Activated CD8-positive, alpha-beta memory T cell treated with anti-CD3 and anti-CD28 coated beads, Interleukin-2, amount 10 ng/mL, durations not matched to agents 7 days and 5 days (primary cell): ENCODE data around the gene TGFBI. TPM values are rescaled to one million over a fixed set of nuclear protein-coding genes. Genes with fewer than 3 reads are reported as not detected.

ENCODE experiments used
- ATAC-seq: fragments of 150-1000 bp; cut with Tn5 transposase; one replicate; pipeline ENCODE4 v1.10.0; 2021; ENCODE audit warnings: moderate library complexity
- CTCF ChIA-PET: fragments of 350-600 bp; sonication (Branson Sonifier 250); formaldehyde crosslinking; loops from one replicate; lab custom pipeline; 2021; ENCODE audit warnings: antibody characterized with exemption; lab: Charles Lee
- DNase-seq: peaks from one replicate; pipeline ENCODE4 v3.0.0-alpha.2; 2020
- H3K27ac Mint-ChIP-seq: one replicate; pipeline ENCODE4 v1.8.0; 2021; ENCODE audit warnings: mild to moderate bottlenecking, mixed read lengths
- H3K27me3 Mint-ChIP-seq: one replicate; pipeline ENCODE4 v1.8.0; 2021; ENCODE audit warnings: mixed read lengths
- H3K36me3 Mint-ChIP-seq: one replicate; pipeline ENCODE4 v1.8.0; 2021; ENCODE audit warnings: mild to moderate bottlenecking, mixed read lengths
- H3K4me1 Mint-ChIP-seq: one replicate; pipeline ENCODE4 v1.8.0; 2021; ENCODE audit warnings: mixed read lengths
- H3K4me3 Mint-ChIP-seq: one replicate; pipeline ENCODE4 v1.8.0; 2021; ENCODE audit warnings: mild to moderate bottlenecking, moderate library complexity, mixed read lengths
- H3K9me3 Mint-ChIP-seq: one replicate; pipeline ENCODE4 v1.8.0; 2022; ENCODE audit warnings: low read depth, mixed read lengths
- total RNA-seq, 2 experiments: library from RNA; stranded (reverse); gene quantifications; one replicate each; pipeline ENCODE4 v1.2.3, GENCODE V29; 2021

Gene TGFBI
- total RNA-seq, 2 experiments from 2014 or later = 0.26 to 0.42 TPM

DNA sequence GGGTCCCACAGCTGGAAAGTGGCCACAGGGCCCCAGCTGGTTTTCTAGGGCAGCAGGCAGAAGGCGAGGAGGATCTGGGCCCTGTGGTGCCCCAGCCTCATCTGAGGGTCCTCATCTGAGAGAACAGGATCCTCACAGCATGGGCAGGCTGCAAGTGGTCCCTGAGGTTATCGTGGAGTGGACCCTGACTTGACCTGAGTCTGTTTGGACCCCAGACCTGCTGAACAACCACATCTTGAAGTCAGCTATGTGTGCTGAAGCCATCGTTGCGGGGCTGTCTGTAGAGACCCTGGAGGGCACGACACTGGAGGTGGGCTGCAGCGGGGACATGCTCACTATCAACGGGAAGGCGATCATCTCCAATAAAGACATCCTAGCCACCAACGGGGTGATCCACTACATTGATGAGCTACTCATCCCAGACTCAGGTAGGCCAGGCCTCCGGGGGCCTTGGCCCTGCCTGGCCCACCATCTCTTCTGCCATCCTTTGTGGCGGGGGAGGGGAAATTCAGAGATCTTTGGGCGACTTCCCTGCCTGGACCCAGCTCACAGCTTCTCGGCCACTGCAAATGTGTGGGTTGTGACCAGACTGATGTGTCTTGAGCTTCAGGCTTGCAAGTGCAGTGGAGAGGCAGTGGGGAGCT, 24.0 kb downstream of the TGFBI start:
- H3K4me1 Mint-ChIP-seq = no peaks in the 10 kb centered on the region
- H3K27ac Mint-ChIP-seq = no peak overlapping the region
- no peaks in the 10 kb centered on the region for H3K9me3 Mint-ChIP-seq
- DNase-seq (no peak), ATAC-seq (no peak)
- peaks cover 2% of the 10 kb centered on the region for H3K27me3 Mint-ChIP-seq
- H3K36me3 Mint-ChIP-seq = no peaks in the 10 kb centered on the region
- H3K4me3 Mint-ChIP-seq = no peak overlapping the region
- CTCF ChIA-PET = no interaction called here

DNA sequence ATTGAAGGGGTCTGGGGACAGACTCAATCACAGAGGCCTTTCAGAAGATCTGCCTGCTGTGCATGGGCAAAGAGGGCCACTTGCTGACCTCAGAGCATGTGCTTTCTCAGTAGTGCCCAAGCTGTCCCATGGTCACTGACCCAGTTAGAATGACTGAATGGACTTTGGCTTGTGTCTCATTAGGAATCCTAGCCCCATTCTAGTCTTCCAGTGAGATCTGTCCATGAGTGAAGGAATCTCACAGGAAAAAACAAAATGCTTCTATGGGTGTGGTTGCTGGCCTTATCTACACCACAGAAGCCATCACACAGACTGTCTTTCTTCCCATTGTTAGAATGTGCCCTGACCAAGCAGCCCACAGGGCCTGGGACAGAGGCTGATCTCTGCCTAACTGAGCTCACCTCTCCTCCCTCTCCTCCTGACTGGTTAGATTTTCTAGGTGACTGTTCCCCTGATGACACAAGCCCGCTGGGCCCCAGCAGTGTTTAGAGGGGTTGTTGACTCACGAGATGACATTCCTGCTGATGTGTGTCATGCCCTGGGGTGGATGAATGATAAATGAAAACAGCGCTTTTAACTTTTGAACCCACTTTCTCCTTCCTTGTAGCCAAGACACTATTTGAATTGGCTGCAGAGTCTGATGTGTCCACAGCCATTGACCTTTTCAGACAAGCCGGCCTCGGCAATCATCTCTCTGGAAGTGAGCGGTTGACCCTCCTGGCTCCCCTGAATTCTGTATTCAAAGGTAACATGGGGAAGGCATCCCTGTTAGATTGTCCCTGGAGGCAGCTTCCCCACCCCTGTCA, 24.8 kb downstream of the TGFBI start:
- DNase-seq (no peak), ATAC-seq (no peak)
- Mint-ChIP-seq H3K27ac (no peak overlapping the region), H3K36me3 (no peaks in the 10 kb centered on the region), H3K4me3 (no peak overlapping the region), H3K4me1 (no peaks in the 10 kb centered on the region), H3K9me3 (no peaks in the 10 kb centered on the region), H3K27me3 (peaks cover 2% of the 10 kb centered on the region)
- CTCF ChIA-PET = no interaction called here

DNA sequence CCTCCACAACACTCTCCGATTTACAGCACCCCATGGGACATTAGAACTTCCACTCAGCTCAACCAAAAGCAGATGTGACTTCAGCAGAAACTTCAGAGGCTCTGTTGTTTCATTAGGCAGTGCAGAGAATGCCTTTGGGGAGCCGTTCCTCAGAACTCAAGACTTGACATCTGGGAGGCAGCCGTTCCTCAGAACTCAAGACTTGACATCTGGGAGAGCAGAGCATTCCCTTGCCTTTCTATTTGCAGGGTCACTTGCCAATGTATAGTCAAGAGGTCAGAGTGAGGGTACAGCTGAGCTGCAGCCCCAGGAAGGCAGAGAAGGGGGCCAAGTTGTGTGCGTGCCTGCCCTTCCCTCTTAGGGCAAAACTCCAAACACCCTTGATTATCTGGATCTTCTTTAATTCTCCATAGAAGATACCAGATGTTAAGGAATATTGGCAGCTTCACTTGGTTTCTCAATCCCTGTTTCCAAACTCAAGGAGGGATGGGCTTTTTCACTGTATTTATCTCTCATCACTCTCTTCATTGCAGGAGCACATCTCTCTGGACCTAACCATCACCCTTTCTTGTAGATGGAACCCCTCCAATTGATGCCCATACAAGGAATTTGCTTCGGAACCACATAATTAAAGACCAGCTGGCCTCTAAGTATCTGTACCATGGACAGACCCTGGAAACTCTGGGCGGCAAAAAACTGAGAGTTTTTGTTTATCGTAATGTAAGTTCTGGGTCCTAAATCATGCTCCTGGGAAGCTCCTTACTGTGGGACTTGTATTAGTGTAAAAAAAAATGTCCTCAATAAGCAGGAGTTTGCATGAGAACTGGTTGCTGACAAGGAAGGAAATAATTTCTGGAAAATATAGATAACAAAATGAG, 25.6 kb downstream of the TGFBI start:
- Mint-ChIP-seq H3K4me3 (no peak overlapping the region), H3K36me3 (no peaks in the 10 kb centered on the region), H3K27me3 (peaks cover 2% of the 10 kb centered on the region), H3K9me3 (no peaks in the 10 kb centered on the region), H3K27ac (no peak overlapping the region), H3K4me1 (no peaks in the 10 kb centered on the region)
- DNase-seq (no peak), ATAC-seq (no peak)
- CTCF ChIA-PET = no interaction called here

DNA sequence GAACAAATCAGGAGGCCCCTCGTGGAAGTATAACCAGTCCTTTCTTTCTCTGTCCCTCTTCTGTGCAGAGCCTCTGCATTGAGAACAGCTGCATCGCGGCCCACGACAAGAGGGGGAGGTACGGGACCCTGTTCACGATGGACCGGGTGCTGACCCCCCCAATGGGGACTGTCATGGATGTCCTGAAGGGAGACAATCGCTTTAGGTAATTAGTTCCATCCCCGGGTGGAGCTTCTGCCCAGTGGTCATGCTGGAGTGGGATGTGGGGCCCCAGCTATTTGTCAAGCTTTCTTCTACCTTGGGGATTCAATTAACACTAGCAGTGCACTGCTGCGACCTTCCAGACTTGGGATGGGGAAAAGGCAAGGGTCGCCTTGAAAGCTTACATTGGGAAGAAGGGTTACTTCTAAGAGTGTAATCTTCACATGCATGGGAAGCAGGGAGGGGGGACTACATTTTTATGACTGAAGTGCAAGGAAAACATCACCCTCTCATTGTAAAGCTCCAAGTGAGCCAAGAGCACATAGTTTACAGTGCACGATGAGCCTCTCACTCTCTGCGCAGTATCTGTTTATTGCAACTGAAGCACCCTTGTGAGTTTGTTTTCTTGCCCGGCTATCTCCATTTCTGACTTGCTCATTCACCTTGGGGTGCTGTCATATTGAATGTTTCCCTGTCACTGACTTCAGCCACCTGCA, 27.0 kb downstream of the TGFBI start:
- CTCF ChIA-PET = no interaction called here
- H3K27me3 Mint-ChIP-seq = peaks cover 2% of the 10 kb centered on the region
- no peak overlapping the region for H3K27ac Mint-ChIP-seq
- DNase-seq (no peak), ATAC-seq (no peak)
- H3K9me3 Mint-ChIP-seq = no peaks in the 10 kb centered on the region
- H3K4me1 Mint-ChIP-seq = no peaks in the 10 kb centered on the region
- no peaks in the 10 kb centered on the region for H3K36me3 Mint-ChIP-seq
- H3K4me3 Mint-ChIP-seq = no peak overlapping the region

DNA sequence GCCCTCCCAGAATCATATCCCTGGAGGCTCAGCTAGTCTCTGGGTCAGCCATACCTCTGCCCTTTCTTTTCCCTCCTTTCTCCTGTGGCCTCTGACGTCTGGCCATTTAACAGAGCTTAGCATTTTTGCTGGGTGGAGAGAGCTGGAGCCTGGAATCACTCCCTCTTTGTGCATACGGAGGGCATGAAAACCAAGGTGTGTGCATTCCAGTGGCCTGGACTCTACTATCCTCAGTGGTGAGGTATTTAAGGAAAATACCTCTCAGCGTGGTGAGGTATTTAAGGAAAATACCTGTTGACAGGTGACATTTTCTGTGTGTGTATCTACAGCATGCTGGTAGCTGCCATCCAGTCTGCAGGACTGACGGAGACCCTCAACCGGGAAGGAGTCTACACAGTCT, 27.5 kb downstream of the TGFBI start:
- H3K27me3 Mint-ChIP-seq = peaks cover 2% of the 10 kb centered on the region
- H3K4me1 Mint-ChIP-seq = no peaks in the 10 kb centered on the region
- H3K36me3 Mint-ChIP-seq = no peaks in the 10 kb centered on the region
- CTCF ChIA-PET = no interaction called here
- H3K4me3 Mint-ChIP-seq = no peak overlapping the region
- H3K27ac Mint-ChIP-seq = no peak overlapping the region
- ATAC-seq (no peak), DNase-seq (no peak)
- no peaks in the 10 kb centered on the region for H3K9me3 Mint-ChIP-seq

DNA sequence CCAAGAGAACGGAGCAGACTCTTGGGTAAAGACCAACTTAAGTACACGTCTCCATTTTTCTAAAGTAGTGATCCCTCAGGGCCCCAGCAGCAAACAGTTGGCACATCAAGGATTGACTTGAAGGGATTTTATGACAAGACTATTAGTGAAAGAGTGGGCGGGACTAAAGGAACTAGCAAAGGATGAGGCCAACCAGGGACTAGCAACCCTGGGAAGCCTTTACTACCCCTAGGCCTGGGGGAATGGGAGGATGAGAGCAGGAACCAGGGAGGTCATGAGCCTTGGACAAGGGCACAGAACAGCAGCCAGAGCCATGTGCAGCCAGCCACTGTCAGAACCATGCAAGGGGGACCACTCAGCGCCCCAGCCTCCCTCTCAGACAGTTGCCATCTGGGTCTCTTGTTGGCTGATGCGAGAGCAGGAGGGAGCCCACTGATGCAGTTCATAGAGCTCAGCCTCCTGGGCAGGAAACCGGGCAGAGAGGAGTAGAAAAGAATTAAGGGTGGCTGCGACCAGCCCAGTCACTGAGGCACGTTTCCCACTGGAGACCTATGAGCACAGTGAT, 28.1 kb downstream of the TGFBI start:
- peaks cover 2% of the 10 kb centered on the region for H3K27me3 Mint-ChIP-seq
- no peak overlapping the region for H3K4me3 Mint-ChIP-seq
- ATAC-seq (no peak), DNase-seq (no peak)
- H3K36me3 Mint-ChIP-seq = no peaks in the 10 kb centered on the region
- no peaks in the 10 kb centered on the region for H3K4me1 Mint-ChIP-seq
- no peak overlapping the region for H3K27ac Mint-ChIP-seq
- no peaks in the 10 kb centered on the region for H3K9me3 Mint-ChIP-seq
- CTCF ChIA-PET = no interaction called here

DNA sequence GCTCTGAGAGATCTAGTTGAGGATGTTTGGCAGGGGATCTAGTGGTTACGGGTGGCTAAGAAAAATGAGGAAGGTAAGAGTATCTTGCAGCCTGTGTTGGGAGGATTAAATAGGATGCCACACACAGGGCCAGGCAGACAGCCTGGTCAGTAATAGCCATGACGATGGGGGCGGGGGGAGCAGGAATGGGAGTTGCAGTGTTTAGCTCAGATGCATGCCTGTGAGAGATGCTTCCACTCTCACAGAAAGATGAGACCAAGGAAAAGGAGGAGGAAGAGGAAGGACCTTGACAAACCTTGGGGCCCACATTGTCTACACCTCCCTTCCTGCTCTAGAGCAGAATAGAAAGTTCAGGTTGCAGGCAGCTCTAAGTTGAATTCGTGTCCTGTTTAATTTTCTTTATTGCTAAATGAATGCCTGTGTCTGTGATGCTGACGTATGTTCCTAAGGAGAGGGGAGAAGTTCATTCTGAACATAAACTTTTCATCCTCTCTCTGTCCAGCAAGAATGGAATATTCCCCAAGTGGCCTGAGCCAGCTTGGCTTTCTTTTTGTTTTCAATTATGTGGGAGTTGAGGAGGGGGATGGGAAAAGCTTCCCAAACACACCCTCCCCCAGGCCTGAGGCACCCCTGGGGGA, 28.7 kb downstream of the TGFBI start:
- CTCF ChIA-PET = no interaction called here
- Mint-ChIP-seq H3K4me1 (no peaks in the 10 kb centered on the region), H3K36me3 (no peaks in the 10 kb centered on the region), H3K4me3 (no peak overlapping the region), H3K27me3 (peaks cover 2% of the 10 kb centered on the region), H3K27ac (no peak overlapping the region), H3K9me3 (no peaks in the 10 kb centered on the region)
- ATAC-seq (no peak), DNase-seq (no peak)

DNA sequence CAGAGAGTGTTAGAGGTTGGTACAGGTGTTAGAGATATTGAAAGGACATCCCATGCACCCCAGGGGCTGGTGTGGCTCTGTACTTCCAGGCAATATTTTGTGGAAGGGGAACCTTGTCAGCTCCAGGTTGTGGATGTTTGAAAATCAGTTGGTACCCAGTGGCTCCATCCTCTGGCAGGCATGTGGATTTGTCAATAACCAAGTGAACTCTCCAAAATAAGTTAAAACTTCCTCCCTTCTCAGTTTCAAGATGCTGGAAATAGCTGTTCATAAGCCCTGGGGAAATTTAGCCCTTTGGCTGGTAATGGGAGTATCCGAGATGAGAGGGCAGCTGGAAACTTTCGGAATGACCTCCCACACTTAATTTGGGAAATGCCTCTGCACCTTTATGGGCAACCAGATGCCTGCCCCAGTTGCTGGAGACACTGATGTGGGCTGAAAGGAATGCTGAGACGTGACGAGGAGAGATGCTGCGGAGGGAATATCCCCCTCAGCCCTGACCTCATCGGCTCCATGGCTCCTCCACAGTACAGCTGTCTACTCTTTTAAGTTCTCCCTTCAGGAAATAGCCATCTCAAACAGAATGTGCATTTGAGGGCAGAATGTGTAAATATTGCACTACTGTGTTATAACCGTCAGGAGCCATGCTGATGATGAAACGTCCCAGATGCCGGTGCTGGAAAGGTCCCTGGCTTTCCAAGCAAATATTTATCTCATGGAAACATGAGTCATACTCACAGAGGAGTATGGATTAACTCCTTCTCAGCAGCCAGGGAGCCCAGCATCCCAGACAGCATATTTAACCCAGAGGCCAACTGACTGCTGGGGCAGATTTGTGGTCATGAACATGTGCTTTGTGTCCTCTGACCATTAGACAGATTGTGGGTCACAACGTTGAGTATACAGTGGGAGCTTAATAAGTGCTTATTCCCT, 29.5 kb downstream of the TGFBI start:
- Mint-ChIP-seq H3K36me3 (no peaks in the 10 kb centered on the region), H3K4me3 (no peak overlapping the region), H3K27ac (no peak overlapping the region), H3K27me3 (peaks cover 2% of the 10 kb centered on the region), H3K4me1 (no peaks in the 10 kb centered on the region), H3K9me3 (no peaks in the 10 kb centered on the region)
- ATAC-seq = no peak
- DNase-seq = no peak
- CTCF ChIA-PET = no interaction called here

DNA sequence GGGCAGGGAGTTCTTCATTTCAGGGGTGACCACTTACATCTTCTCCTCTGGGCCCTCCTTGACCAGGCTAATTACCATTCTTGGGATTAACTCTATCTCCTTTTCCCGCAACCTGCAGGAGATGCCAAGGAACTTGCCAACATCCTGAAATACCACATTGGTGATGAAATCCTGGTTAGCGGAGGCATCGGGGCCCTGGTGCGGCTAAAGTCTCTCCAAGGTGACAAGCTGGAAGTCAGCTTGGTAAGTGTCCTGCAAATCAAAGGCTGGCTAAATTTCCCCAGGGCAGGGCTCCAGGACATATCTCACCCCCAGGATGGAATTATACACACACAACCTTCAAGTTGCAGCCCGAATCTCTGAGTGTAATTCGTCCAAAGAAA, 30.2 kb downstream of the TGFBI start:
- H3K9me3 Mint-ChIP-seq = no peaks in the 10 kb centered on the region
- ATAC-seq = no peak
- no peak overlapping the region for H3K4me3 Mint-ChIP-seq
- no peaks in the 10 kb centered on the region for H3K4me1 Mint-ChIP-seq
- no peak for DNase-seq
- H3K27ac Mint-ChIP-seq = no peak overlapping the region
- CTCF ChIA-PET = no interaction called here
- H3K36me3 Mint-ChIP-seq = no peaks in the 10 kb centered on the region
- peaks cover 2% of the 10 kb centered on the region for H3K27me3 Mint-ChIP-seq

DNA sequence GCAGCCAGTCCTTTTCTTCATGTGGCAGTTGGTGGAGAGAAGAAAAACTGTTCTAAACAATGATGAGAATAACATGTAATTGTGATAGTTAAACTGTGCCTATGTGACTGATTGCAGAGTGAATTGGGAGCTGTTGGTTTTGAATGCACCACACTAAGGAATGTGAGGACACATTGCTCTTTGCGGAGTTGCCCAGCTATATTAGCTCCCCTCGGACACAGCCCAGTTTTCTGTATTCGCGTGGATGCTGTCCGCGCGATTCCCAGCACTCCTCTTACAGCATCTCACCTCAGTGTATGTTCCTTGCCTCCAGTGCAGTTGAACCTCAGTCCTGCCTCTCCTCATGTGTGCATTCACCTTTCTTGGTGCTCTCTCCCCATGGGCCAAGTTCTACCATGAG, 32.2 kb downstream of the TGFBI start:
- no peaks in the 10 kb centered on the region for H3K27me3 Mint-ChIP-seq
- DNase-seq (no peak), ATAC-seq (no peak)
- no peak overlapping the region for H3K27ac Mint-ChIP-seq
- H3K9me3 Mint-ChIP-seq = no peaks in the 10 kb centered on the region
- H3K36me3 Mint-ChIP-seq = no peaks in the 10 kb centered on the region
- no peak overlapping the region for H3K4me3 Mint-ChIP-seq
- H3K4me1 Mint-ChIP-seq = no peaks in the 10 kb centered on the region
- CTCF ChIA-PET = no interaction called here

DNA sequence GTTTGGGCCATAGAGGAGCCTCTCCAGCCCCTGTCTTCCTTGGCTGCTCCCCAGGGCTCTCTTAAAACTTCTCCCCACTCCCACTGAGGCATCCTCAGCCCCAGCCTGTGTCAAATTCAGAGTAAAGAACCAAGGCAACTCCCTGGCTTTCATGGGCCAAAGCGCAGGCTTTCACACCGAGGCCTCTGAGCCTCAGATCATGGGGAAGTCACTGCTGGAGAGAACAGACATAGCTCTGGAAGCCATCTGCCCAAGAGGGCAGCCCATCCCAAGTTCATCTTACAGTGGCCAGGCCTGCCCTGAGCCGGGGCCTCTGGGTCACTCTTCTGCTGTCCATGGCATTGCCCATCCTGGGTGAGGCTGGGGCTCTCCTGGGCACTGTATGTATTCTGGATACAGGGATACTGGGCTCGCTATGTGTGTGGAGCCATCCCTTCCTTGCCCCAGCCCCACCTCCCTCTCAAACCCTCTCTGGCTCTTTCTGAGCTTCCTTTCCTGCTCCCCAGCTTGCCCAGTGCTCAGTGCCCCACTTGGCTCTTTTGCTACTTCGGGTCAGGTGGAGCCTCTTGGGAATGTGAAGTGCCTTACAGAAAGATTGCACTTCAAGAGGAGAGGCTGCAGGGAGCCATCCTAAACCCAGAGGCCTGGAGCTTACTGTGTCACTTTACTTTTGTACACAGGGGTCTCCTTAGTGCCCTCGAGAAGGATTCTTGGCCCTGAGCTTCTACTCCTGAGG, 33.0 kb downstream of the TGFBI start:
- DNase-seq (no peak), ATAC-seq (no peak)
- no peak overlapping the region for H3K4me3 Mint-ChIP-seq
- CTCF ChIA-PET = interaction anchor here (0.7 to 1.2 kb wide), 4 partner anchors 13 to 171 kb away, joined by 3 to 4 read pairs (median 3); no protein-coding TSS in a partner anchor
- H3K36me3 Mint-ChIP-seq = no peaks in the 10 kb centered on the region
- no peaks in the 10 kb centered on the region for H3K9me3 Mint-ChIP-seq
- H3K4me1 Mint-ChIP-seq = no peaks in the 10 kb centered on the region
- no peak overlapping the region for H3K27ac Mint-ChIP-seq
- no peaks in the 10 kb centered on the region for H3K27me3 Mint-ChIP-seq
